Measurements from ENCODE around the gene H3-3A.

DNA sequence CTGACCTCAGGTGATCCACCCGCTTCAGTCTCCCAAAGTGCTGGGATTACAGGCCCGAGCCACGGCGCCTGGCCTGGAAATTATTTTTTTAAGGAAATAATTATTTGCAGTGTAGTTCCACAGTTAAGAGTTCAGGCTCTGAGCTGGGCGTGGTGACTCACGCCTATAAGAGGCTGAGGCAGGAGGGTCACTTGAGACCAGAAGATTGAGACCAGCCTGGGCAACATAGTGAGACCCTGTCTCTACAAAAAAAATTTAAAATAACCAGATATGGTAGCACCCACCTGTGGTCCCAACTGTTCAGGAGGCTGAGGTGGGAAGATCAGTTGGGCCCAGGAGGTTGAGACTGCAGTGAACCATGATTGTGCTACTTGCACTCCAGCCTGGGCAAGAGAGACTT is 13.9 kb downstream of the H3-3A start:
- TF ChIP-seq, protein P1, sequence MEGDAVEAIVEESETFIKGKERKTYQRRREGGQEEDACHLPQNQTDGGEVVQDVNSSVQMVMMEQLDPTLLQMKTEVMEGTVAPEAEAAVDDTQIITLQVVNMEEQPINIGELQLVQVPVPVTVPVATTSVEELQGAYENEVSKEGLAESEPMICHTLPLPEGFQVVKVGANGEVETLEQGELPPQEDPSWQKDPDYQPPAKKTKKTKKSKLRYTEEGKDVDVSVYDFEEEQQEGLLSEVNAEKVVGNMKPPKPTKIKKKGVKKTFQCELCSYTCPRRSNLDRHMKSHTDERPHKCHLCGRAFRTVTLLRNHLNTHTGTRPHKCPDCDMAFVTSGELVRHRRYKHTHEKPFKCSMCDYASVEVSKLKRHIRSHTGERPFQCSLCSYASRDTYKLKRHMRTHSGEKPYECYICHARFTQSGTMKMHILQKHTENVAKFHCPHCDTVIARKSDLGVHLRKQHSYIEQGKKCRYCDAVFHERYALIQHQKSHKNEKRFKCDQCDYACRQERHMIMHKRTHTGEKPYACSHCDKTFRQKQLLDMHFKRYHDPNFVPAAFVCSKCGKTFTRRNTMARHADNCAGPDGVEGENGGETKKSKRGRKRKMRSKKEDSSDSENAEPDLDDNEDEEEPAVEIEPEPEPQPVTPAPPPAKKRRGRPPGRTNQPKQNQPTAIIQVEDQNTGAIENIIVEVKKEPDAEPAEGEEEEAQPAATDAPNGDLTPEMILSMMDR (IDR thresholded peaks at IDR 0.05; ENCODE audit: poor library complexity, severe bottlenecking): no peak
- no peak for TF ChIP-seq EZH2 (IDR thresholded peaks at IDR 0.05; ENCODE audit: borderline replicate concordance, insufficient read depth, low read length, poor library complexity, severe bottlenecking)

Measured in neural cell (in vitro differentiated cells).